Measurements from ENCODE around the gene GNAT3. TPM values are rescaled to one million over a fixed set of nuclear protein-coding genes. Genes with fewer than 3 reads are reported as not detected.

GNAT3 gene
- total RNA-seq, 1 donor from 2014 or later = 0.70 TPM

- no peaks in the 10 kb centered on the region for H3K4me1 Mint-ChIP-seq (ENCODE audit: unreplicated experiment)
- no peaks in the 10 kb centered on the region for H3K36me3 Mint-ChIP-seq
- TF ChIP-seq CTCF (conservative IDR thresholded peaks at IDR 0.05) = no peak
- H3K9me3 Mint-ChIP-seq = no peaks in the 10 kb centered on the region
- no peak overlapping the region for H3K27ac Mint-ChIP-seq
- no peak for DNase-seq (ENCODE audit: extremely low spot score, unreplicated experiment)
- H3K4me3 Mint-ChIP-seq = no peak overlapping the region
- no peaks in the 10 kb centered on the region for H3K27me3 Mint-ChIP-seq
Measured at GRCh38 chr7:80413383-80413945, 98.4 kb downstream of the GNAT3 start.

- TF ChIP-seq CTCF (conservative IDR thresholded peaks at IDR 0.05) = no peak
- Mint-ChIP-seq H3K27me3 (no peaks in the 10 kb centered on the region), H3K4me1 (ENCODE audit: unreplicated experiment) (no peaks in the 10 kb centered on the region), H3K4me3 (no peak overlapping the region), H3K9me3 (no peaks in the 10 kb centered on the region), H3K36me3 (no peaks in the 10 kb centered on the region), H3K27ac (no peak overlapping the region)
- DNase-seq (ENCODE audit: extremely low spot score, unreplicated experiment) = no peak
Measured at GRCh38 chr7:80412842-80413241, 99.0 kb downstream of the GNAT3 start.

- DNase-seq (ENCODE audit: extremely low spot score, unreplicated experiment) = no peak
- Mint-ChIP-seq H3K36me3 (no peaks in the 10 kb centered on the region), H3K4me3 (no peak overlapping the region), H3K27me3 (no peaks in the 10 kb centered on the region), H3K4me1 (ENCODE audit: unreplicated experiment) (no peaks in the 10 kb centered on the region), H3K27ac (no peak overlapping the region), H3K9me3 (no peaks in the 10 kb centered on the region)
- no peak for TF ChIP-seq CTCF (conservative IDR thresholded peaks at IDR 0.05)
Measured at GRCh38 chr7:80411621-80412020, 100.2 kb downstream of the GNAT3 start.

- Mint-ChIP-seq H3K4me3 (no peak overlapping the region), H3K36me3 (no peaks in the 10 kb centered on the region), H3K9me3 (no peaks in the 10 kb centered on the region), H3K27ac (no peak overlapping the region), H3K27me3 (no peaks in the 10 kb centered on the region), H3K4me1 (ENCODE audit: unreplicated experiment) (no peaks in the 10 kb centered on the region)
- no peak for TF ChIP-seq CTCF (conservative IDR thresholded peaks at IDR 0.05)
- no peak for DNase-seq (ENCODE audit: extremely low spot score, unreplicated experiment)
Measured at GRCh38 chr7:80410081-80410480, 101.8 kb downstream of the GNAT3 start.

Other genes starting within 250 kb of the GNAT3 start
- gene CD36, start 126.6 kb upstream of the GNAT3 start, total RNA-seq (ENCODE audit: low replicate concordance) = 6.7 and 32.2 TPM in 2 replicates